HepG2 (cell line): Measurements from ENCODE around the gene PANX1.

Experiments
- CTCF ChIP-seq: sonication (generic); formaldehyde crosslinking; IDR thresholded peaks from 2 replicates; pipeline ENCODE4 v1.5.0; 2020; ENCODE audit warnings: mild to moderate bottlenecking, missing genetic modification reagents, moderate library complexity
- FOXA1 ChIP-seq, 2 experiments: fragments of 450-650 bp in 1 of 2; sonication (generic) in 1 of 2; formaldehyde crosslinking in 1 of 2; IDR thresholded peaks; 2 replicates each; pipeline versions ENCODE4 v1.4.0 to v1.6.1; 2016 to 2020; ENCODE audit warnings: missing genetic modification reagents in 1 of 2
- FOXP4 ChIP-seq: sonication (generic); formaldehyde crosslinking; IDR thresholded peaks from 2 replicates; pipeline ENCODE4 v1.4.0; 2020; ENCODE audit warnings: missing genetic modification reagents
- GABPB1 ChIP-seq: IDR thresholded peaks from 2 replicates; pipeline ENCODE4 v1.6.1; 2016; ENCODE audit warnings: mild to moderate bottlenecking, missing genetic modification reagents, moderate library complexity, missing compliant biosample characterization
- NBN ChIP-seq: fragments of 450-650 bp; conservative IDR thresholded peaks from 2 replicates; pipeline ENCODE4 v1.6.1; 2017
- NFE2L2 ChIP-seq: fragments of 150-350 bp; IDR thresholded peaks from 2 replicates; pipeline ENCODE4 v1.6.1; 2014; ENCODE audit warnings: low read length
- PCBP1 ChIP-seq: fragments of 200-400 bp; formaldehyde crosslinking; IDR thresholded peaks from 2 replicates; pipeline ENCODE4 v1.6.1; 2017; ENCODE audit warnings: mild to moderate bottlenecking, low read depth, low read length, borderline replicate concordance
- RAD21 ChIP-seq: fragments of 450-650 bp; formaldehyde crosslinking; IDR thresholded peaks from 2 replicates; pipeline ENCODE4 v1.5.0; 2020; ENCODE audit warnings: mild to moderate bottlenecking
- ZBTB7B ChIP-seq: sonication (generic); formaldehyde crosslinking; IDR thresholded peaks from 2 replicates; pipeline ENCODE4 v1.4.0; 2020; ENCODE audit warnings: missing genetic modification reagents
- ZNF282 ChIP-seq: fragments of 450-650 bp; IDR thresholded peaks from 2 replicates; pipeline ENCODE4 v1.6.1; 2018; ENCODE audit not compliant: partially characterized antibody
- ZSCAN21 ChIP-seq: sonication (generic); formaldehyde crosslinking; IDR thresholded peaks from 2 replicates; pipeline ENCODE4 v1.8.0; 2022; ENCODE audit warnings: mild to moderate bottlenecking, missing genetic modification reagents, moderate library complexity, borderline replicate concordance
- TF ChIP-seq, protein P1 (sequence below): sonication (generic); formaldehyde crosslinking; IDR thresholded peaks from 2 replicates; pipeline ENCODE4 v1.4.0; 2020; ENCODE audit warnings: missing genetic modification reagents, borderline replicate concordance

GRCh38 chr11:94103471-94103870 is 25.2 kb upstream of the PANX1 start:
- TF ChIP-seq, protein P1, sequence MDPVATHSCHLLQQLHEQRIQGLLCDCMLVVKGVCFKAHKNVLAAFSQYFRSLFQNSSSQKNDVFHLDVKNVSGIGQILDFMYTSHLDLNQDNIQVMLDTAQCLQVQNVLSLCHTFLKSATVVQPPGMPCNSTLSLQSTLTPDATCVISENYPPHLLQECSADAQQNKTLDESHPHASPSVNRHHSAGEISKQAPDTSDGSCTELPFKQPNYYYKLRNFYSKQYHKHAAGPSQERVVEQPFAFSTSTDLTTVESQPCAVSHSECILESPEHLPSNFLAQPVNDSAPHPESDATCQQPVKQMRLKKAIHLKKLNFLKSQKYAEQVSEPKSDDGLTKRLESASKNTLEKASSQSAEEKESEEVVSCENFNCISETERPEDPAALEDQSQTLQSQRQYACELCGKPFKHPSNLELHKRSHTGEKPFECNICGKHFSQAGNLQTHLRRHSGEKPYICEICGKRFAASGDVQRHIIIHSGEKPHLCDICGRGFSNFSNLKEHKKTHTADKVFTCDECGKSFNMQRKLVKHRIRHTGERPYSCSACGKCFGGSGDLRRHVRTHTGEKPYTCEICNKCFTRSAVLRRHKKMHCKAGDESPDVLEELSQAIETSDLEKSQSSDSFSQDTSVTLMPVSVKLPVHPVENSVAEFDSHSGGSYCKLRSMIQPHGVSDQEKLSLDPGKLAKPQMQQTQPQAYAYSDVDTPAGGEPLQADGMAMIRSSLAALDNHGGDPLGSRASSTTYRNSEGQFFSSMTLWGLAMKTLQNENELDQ (CRISPR knock-in tag): no peak
- TF ChIP-seq NBN (no peak), ZSCAN21 (no peak), RAD21 (CRISPR knock-in tag) (no peak), GABPB1 (CRISPR knock-in tag) (no peak), PCBP1 (no peak), CTCF (no peak), FOXA1 (IDR thresholded peaks at IDR 0.05) (no peak), FOXA1 (CRISPR knock-in tag; IDR thresholded peaks at IDR 0.05) (no peak), NFE2L2 (no peak), ZBTB7B (CRISPR knock-in tag) (no peak), FOXP4 (CRISPR knock-in tag) (no peak), ZNF282 (no peak)
